GM19463 (cell line): ENCODE data around the gene AGRN.
"Not testable (repeated sequence)": the region's sequence is repeated elsewhere in the genome, so short reads cannot be mapped to it uniquely, and the experiment has no call there.

Experiments
- ATAC-seq: cut with Tn5 transposase; IDR thresholded peaks from one replicate; pipeline ENCODE4 v1.9.1; 2021; ENCODE audit warnings: mild to moderate bottlenecking, moderate library complexity; ENCODE audit not compliant: unreplicated experiment

Gene AGRN

DNA sequence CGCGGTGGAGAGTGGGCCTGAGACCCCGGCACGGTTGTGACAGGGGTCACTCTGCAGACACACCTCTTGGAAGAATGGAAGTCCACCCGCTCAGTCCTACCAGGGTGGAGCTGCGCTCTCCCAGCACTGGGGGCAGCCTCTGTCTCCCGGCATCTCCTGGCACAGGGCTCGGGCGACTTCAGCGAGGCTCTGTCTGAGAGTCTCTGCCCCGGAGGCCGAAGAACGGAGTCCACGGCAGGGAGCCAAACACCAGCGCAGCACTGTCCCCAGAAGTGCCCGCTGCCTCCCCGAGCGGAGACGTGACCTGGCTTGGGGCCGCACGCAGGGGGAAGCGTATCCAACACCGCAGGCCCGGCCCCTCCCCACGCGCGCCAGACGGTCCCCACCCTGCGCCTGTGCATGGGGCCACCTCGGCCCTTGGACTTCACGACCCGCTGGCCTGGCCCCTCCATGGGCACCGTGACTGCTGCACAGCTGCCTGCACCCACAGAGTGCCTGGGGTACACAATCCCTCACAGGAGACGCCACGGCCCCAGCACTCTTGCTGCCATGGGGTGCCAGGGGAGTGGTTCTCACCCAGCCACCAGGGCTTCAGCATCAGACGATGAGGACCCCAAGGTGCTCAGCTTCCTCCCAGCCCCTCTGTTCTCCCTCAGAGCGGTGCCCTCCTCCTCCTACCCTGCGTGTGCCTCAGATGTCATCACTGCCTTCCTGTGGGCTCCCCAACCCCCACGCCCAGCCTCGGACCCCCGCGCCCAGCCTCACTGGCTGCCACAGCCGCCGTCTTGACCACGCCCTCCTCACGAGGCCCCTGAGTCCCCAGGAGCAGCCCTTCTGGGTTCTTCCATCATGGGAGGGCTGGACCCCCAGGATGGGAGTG is 69.1 kb downstream of the AGRN start:
- no peak for ATAC-seq

DNA sequence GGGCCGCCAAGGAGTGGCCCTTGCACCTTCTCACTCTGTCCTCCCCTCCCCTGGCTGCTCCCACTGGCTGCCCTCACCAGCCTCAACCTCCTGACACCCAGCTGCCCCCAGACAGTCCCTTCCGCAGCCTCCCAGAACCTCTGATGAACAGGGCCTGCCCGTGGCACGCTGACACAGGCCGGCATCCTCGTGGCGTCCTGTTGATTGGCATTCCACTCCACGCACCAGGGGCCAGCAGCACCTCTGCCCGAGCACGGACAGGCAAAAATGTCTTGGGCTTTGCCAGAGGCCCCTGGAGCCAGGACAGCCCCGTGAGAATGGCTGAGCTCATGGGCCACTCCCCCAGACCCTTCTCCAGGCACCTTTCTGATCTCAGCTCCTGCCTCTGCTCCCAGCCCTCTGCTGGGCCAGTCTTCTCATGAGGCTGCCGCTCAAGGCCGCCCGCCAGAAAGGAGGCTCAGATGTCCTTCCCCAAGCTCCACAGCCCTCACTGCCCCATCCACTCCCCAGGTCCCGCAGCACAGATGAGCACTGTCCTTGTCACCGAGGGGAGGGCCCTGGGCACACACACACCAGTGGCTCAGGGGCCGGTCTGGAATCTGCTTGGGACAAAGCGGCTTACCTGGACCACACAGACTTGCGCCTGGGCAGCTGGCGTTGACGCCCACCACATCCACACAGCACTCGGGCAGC is 70.0 kb downstream of the AGRN start:
- ATAC-seq = no peak

DNA sequence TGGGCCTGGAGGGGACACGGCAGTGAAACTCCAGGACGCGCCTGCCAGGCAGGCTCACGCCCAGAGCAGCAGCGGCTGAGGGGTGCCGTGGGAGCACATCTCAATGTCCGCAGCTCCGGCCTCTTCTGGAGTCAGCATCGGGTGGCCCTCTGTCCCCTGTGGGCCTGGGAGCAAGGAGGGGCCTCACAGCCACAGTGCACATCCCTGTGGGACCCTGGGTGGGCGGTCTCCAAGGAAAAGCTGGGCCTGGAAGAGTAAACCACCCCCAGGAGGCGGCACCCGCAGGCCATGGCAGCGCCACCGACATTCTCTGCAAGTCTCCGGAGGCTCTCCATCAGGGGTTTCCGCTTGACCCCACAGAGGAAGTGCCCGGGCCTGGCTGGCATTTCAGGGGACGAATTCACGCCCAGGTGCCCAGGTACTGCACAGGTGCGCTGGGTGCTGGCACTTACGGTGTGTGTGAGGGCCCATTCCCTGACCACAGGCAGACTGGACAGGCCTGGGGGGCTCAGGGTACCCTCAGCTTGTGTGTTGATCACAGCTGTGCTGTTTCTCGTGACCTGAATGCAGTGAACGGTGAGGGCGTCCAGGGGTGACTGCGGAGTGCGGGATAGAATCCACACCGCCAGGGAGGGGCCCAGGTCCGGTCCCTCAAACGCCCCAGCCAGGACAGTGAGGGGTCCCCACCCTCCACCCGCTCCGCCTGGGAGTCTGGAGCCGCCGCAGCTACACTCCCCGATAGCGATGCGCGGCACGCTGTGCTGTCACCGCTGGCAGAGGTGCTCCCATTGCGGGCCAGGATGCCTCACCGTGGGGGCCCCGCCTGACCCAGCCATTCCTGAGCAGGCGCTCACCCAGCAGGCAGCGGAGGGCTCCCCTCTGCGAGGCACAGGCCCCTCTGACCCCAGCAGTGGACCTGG is 70.8 kb downstream of the AGRN start:
- ATAC-seq = no peak

DNA sequence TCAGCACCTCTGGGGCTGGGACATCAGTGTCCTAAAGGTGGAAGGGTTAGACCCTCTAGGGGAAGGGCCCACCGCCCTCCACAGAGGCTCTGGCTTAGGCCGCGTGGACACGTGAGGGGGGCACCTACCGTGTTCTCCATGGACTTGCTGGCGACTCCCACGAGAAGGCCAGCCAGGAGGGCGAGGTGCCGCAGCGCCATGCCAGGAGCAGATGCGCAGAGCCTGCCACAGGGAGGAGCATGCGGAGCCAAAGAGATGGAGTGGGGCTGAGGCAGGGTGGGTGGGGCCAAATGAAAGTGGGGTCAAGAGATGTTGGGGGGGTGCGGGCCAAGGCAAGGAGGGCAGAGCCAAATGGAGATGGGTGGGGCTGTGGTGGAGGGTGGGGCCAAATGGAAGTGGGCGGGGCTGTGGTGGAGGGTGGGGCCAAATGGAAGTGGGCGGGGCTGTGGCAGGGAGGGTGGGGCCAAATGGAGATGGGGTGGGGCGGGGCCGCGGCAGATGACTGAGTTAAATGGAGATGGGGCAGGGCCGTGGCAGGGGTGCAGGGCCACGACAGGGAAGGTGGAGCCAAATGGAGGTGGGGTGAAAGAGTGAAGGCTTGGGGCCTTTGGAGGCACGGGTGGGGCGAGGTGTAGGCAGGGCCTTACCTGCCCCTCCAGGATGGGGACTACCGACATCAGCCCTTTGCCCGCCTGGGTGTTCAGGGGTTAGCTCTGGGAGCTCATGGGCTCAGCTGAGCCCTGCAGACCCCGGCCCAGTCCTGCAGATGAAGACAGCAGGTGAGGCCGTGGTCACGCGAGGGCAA is 71.6 kb downstream of the AGRN start:
- no peak for ATAC-seq

DNA sequence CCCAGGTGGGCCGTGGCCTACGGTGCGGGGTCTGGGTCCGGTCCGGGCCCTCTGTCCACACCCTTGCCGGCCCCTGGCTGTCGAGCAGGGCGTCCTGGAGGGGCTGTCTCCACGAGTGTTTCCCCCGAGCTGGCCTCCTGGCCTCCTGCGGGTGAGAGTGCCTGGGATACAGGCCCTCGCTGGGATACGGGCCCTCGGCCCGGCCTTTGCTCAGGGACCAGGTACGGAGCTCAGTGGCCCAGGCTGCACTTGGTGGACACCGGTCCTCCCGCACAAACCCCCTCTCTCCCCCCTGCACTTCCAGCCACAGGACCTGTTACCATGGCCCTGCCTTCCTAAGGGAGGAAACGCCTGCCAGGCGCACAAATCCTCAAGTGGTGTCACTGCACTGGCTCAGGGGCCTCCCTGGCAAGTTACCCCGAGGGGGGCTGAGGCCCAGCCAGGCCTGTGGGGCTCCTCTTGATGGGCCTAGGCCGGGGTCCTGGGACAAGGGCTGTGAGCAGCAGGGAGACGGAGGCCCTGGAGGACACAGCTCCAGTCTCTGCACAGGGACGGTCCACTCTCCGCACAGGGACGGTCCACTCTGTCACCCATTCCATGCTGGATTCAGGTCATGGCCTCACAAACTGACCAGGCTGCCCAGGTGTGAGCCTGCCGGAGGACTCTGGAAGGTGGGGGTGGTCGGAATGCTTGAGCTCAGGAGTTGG is 72.4 kb downstream of the AGRN start:
- ATAC-seq = no peak

DNA sequence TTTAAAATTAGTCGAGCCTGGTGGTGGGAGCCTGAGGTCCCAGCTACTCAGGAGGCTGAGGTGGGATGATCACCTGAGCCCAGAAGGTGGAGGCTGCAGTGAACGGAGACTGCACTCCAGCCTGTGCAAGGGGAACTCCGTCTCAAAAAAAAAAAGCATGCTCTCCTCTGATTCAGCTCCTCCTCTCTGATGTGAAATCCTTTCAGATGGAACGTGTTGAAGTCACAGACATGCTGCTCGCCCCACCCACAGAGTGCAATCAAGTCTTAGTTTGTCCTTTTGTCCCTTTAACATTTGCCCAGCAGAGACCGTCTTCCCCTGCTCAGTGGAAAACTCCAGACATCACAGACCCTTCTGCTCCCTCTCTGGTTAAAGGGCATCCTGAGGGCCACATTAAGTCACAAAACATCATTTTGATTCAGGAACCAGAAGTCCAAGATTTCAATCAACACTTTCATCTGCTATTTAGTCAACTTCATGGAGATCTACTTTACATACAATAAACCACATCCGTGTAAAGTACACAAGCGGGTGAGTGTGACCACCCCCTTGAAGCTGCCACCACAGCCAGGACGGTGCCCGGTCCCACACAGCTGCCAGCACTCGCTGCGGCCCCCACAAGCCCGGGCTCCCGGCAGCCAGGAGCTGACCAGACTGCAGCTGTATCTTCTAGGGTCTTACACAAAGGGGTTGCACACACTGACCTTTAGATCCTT is 73.1 kb downstream of the AGRN start:
- ATAC-seq = no peak

DNA sequence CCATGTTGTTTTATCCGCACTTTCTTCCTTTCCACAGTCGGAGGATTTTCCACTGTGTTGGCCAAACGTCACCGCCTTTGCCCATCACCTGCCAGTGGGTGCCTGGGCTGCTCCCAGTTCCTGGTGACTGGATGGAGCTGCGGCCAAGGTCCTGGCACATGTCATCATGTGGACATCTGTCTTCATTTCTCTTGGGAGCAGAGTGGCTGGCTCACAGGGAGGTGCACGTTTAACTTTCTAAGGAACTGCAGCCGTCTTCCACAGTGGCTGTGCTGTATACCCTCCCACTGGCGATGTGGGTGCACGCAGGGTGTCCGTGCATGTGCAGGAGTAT is 73.7 kb downstream of the AGRN start:
- no peak for ATAC-seq

DNA sequence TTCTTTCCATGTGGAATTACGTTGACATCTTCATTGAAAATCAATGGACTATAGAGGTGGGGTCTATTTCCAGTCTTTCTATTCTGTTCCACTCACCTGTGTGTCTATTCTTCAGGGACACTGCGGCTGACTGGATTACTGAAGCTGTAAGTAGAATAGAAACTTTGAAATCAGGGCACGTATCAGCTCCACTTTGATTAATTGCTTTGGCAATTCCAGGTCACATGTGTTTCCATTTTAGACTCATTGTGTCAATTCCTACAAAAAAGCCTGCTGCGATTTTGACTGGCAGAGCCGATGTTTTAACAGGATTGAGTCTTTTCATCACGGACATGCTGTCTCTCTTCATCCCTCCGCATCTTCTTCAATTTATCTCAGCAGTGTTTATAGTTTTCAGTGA is 75.1 kb downstream of the AGRN start:
- no peak for ATAC-seq

DNA sequence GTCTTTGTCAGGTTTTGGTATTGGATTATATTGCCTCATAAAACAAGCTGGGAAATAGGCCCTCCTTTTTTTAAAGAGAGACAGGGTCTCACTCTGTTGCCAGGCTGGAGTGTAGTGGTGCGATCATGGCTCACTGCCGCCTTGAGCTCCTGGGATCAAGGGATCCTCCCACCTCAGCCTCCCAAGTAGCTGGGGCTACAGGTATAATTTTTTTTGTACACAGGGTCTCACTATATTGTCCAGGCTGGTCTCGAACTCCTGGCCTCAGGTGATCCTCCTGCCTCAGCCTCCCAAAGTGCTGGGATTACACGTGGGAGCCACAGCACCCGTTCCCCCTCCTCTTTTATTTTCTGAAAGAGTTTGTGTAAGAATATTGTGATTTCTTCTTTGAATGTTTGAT is 76.2 kb downstream of the AGRN start:
- ATAC-seq = not testable (repeated sequence)

DNA sequence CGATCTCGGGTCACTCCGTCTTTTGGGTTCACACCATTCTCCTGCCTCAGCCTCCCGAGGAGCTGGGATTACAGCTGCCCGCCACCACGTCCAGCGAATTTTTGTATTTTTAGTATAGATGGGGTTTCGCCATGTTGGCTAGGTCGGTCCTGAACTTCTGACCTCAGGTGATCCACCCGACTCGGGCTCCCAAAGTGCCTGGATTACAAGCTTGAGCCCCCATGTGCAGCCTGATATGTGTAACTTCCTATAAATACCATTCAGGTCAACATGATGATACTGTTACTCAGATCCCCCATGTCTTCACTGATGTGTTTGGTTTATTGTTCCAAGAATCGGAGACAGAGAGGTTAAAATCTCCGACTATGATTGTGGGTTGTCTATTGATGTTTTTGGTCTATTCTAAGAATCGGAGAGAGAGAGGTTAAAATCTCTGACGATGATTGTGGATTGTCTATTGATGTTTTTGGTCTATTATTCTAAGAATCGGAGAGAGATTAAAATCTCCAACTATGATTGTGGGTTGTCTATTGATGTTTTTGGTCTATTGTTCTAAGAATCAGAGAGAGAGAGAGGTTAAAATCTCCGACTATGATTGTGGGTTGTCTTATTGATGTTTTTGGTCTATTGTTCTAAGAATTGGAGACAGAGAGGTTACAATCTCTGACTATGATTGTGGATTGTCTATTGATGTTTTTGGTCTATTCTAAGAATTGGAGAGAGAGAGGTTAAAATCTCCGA is 78.9 kb downstream of the AGRN start:
- ATAC-seq = no peak

DNA sequence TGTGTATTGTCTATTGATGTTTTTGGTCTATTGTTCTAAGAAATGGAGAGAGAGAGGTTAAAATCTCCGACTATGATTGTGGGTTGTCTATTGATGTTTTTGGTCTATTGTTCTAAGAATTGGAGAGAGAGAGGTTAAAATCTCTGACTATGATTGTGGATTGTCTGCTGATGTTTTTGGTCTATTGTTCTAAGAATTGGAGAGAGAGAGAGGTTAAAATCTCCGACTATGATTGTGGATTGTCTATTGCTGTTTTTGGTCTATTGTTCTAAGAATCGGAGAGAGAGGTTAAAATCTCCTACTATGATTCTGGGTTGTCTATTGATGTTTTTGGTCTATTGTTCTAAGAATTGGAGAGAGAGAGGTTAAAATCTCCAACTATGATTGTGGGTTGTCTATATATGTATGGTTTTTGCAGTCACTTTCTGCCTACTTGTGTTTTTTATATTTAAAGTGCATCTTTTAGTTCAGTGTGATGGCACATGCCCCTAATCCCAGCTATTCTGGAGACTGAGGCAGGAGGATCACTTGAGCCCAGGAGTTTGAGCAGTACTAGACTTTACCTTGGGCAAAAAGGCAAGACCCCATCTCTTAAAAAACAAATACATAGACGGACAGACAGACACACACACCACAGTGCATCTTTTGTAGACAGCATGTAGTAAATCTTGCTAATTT is 79.7 kb downstream of the AGRN start:
- ATAC-seq = no peak

DNA sequence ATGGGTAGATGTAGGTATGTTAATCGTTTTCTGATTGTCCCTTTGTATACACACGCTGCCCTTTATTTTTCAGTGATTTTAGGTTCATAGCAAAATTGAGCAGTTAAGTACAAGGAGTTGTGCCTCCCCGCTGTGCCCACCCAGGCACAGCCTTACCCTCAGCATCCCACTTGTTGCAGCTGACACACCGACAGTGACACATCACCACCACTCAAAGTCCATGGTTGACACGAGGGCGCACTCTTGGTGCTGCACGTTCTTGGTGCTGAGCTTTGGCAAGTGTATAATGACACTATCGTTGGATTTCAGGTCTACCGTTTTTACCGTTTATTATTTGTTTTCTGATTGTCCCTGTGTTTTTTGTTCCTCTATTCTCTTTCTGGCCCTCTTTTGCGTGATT is 80.4 kb downstream of the AGRN start:
- no peak for ATAC-seq

DNA sequence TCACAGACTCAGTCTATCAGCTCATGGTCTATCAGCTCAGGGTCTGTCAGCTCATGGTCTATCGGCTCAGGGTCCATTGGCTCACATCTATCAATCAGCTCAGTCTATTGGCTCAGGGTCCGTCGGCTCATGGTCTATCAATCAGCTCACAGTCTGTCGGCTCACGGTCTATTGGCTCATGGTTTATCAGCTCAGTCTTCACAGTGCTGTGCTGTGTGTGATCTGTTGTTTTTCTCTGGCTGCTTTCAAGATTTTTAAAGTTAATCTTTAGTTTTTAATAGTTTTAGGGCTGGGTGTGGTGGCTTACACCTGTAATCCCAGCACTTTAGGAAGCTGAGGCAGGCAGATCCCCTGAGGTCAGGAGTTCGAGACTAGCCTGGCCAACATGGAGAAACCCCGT is 81.6 kb downstream of the AGRN start:
- ATAC-seq = no peak

DNA sequence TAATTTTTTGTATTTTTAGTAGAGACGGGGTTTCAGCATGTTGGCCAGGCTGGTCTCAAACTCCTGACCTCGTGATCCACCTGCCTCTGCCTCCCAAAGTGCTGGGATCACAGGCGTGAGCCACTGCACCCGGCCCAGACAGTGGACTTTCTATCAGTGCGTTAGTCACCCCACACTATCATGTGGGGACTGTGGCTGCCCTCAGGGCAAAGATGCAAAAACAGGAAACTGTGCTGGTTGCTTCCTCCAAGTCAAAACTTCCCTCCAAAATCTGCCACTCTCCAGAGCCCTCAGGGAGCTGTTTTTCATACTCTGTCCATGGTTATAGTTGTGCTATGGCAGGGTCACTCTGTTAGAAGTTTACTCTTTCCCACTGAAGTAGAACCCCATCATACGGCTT is 84.2 kb downstream of the AGRN start:
- ATAC-seq = not testable (repeated sequence)
